CD4-positive, alpha-beta T cell treated with Interleukin-4 for 4 hours (primary cell): ENCODE measurements around the gene ZNF619.
"Not testable (repeated sequence)": the region's sequence is repeated elsewhere in the genome, so short reads cannot be mapped to it uniquely, and the experiment has no call there.

Source experiments
- DNase-seq: peaks from one replicate; pipeline ENCODE4 v3.0.0-alpha.2; 2020

Gene ZNF619

GRCh38 chr3:40476478-40477470 is at the start of gene ZNF619:
ZNF619 (plus strand) TSS chr3:40477122; CDS start chr3:40477980, 858 bp downstream.
- DNase-seq, result peak; percentile 72

DNA sequence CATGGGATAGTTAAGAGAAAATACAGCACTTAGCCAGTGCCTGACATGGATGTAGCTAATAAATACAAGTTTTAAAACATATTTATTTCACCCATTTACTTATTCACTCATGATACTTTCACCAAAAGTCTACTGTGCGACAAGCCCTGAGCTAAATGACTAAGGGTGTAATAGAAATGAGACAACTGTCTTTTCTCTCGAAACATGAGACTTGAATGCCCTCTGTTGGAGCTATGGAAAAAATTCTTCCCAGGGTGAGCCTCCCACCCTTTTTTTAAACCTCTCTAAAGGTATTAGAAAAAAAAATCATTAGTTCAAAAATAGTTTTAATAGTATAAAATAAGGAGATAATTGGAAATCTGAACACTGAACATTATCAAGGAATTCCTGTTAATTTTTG is 44.1 kb upstream of the ZNF619 start:
- no peak for DNase-seq

- no peak for DNase-seq
These were observed 39.0 kb upstream of the ZNF619 start for GRCh38 chr3:40437889-40438288.

DNA sequence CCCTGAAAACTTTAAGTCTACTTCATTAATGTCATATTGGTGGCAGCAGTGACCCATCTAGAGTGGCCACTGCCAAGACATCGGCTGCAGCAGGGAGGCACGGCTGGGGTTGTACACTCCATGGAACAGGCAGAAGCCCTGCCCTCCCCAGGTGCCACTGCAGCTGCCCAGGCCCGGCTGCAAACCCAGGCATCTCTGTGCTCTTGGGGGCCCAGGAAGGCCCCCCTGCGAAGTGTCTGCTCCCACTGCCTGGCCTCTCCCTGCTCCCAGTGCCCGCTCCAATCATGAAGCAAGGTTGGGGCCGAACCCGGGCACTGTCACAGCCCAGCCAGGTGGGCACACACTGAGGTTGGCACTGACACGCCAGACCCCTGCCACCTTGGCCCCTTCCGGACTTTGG is 31.9 kb upstream of the ZNF619 start:
- no peak for DNase-seq

DNA sequence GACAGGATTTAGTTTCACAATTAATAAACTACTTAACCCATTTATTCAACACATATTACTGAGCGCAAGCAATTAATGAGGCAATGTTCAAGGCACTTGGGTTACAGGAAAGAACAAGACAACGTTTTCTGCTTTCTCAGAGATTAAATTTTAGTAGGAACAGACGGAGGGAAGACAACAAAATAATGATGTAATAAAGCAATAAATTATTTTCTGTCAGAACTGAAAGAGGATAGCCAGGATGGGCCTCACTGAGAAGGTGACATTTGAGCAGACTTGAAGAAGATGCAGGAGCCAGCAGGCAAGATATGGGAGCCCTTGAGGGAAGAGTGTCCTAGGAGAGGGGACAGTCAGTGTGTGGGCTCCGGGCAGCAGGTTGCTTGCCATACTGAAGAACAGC is 31.0 kb upstream of the ZNF619 start:
- DNase-seq, result no peak

- no peak for DNase-seq
These were observed 26.5 kb upstream of the ZNF619 start for GRCh38 chr3:40450438-40450837.

DNA sequence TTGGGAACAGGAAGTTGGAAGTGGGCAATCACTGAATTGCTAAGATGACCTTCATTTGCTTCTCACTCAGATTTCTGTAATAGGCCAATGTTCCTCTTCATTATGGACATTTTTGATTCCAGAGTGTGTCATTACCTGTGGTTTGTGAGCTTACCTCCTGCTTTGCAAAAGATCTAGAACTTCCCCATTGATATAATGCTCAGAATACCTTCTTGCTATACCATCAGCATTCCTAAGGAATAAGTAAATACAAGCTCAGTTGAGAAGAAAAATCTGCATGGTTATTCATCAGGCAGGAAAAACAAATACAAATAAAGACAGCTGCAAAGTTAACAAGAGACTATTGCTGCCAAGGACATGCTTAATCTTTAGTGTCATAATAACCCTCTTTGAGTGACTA is 25.4 kb upstream of the ZNF619 start:
- no peak for DNase-seq

DNA sequence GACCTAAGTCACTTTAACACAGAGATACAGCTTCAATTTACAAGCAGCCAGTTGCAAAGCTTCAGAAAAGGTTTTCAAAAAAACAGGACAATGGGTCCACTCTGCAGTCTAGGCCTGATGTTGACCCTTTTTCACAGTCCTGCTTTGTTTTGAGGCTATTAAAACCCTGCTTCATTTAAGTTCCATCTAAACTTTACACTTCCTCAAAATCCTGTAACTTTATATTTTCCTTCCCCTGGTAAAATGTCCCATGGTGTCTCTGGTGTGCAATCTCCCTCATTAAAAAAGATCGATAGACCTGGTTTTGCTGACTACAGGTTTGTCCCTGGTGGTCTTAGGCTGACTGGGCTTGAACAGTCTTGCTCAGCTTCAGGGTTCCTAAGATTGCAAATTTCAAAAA is 24.9 kb upstream of the ZNF619 start:
- no peak for DNase-seq

DNA sequence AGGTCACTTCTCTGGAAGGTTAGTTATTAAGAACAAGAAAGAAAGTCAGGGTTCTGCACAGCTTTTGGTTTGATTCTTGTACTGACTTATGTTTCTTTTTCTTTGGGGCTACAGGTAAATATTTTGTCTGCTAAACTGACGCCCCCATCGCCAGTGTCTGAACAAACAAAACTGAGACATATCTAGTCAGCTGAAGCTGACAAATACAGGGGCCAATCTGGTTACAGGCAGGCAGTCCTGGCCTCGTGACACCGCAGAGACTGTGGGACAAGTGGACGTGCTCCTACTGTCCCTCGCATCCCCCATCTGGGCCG is 24.4 kb upstream of the ZNF619 start:
- no peak for DNase-seq

DNA sequence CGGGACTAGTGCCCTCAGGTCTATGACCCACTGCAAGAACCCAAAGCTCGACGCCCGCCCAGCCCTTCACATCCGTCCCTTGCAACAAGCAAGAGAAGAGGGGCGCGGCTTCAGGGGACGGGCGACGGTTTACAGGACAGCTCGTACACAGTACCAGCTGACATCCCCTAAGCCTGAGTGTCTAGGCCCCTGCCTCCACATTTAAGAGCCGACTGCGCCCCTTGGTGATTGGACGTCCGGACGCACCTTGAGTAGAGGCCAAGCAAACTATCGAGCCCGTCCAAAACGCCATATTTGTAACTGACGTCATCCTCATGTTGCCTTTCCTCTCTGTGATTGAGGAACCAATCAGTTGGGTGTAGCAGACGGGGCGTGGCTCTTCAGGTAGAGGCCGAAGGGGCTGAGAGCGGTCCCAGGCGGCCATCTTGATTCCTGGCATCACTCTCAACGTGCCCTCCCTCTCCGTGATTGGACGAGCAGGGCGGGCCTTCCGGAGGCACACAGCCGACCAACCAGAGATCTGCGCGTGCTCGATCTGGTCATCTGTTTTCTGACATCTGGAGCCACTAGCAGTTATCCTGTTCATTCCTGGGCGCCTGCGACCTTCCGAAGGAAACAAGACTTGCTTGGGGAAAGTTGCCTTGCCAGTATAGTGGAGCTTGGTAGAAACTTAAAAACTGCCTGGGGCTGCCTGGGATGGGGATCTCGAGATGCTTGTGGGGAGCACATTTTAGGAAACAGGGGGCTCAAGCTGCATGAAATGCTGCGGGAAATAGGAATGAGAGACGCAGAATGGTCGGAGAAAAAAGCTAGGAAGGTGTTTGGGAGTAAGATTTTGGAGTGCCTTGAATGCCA is 23.8 kb upstream of the ZNF619 start:
- peak; percentile 97 for DNase-seq

- DNase-seq, result no peak
These were observed 23.0 kb upstream of the ZNF619 start for GRCh38 chr3:40453933-40454332.

GRCh38 chr3:40455328-40455727 is 21.6 kb upstream of the ZNF619 start:
- no peak for DNase-seq

DNA sequence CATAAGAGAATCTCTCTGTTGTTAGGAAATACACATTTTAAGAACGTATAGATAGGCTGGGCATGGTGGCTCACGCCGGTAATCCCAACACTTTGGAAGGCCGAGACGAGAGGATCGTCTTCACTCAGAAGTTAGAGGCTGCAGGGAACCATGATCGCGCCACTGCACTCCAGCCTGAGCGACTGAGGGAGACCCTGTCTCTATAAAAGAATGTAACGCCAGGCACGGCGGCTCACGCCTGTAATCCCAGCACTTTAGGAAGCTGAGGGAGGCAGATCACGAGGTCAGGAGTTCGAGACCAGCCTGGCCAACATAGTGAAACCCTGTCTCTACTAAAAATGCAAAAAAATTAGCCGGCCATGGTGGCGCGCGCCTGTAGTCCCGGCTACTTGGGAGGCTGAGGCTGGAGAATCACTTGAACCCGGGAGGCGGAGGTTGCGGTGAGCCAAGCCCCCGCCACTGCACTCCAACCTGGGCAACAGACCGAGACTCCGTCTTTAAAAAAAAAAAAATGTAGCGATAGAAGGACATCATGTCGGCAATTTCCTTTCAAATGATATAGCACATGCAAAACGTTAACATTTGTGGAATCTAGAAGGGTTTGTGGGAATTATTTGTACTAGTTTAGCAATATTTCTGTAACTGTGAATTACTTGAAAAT is 20.5 kb upstream of the ZNF619 start:
- no peak for DNase-seq

DNA sequence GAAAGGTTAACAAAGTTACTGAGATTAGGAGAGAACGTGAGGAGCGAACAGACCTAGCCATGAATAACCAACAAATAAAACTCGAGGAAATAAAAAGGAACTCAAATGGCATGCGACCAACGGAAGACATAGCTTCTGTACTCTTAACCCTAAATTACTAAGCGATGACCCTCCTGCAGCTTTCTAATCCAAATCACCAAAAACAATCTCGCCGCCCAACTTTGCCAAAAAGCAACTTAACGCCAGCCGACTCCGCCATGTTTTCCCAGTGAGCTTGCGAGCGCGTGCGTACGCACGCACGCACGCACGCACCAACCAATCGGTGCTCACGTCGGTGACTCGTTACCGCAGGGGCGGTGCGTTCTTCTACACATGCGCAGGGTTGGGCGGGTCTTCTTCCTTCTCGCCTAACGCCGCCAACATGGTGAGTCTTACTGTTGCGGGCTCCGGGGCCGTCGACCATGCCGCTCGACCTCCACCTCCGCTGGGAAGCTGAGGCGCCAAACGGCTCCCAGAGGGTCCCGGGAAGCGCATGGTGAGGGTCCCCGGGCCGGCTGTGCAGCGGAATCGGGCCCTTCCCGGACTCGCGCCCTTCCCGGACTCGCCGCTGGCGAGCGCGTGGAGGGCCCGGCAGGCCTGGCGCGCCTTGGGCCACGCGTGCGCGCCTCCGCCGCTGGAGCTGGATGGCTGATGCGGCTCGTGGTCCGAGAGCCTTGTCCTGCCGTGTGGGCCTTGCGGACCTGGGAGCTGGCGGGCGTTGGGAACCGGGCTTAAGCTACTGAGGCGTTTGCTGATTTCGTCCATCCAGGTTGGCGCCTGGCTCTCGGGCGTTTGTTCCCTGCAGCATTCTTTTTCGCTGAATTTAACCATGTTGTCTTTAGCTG is 19.7 kb upstream of the ZNF619 start, which contains the start of gene RPL14:
Gene RPL14 (plus strand): TSS at position 400 of the 884 bp plus-strand sequence. CDS start 133 bp downstream, at position 533.
- DNase-seq, result peak; percentile 95

- DNase-seq, result no peak
These were observed 18.4 kb upstream of the ZNF619 start for GRCh38 chr3:40458473-40458872.

- not testable (repeated sequence) for DNase-seq
These were observed 16.4 kb upstream of the ZNF619 start for GRCh38 chr3:40460481-40460880.

DNA sequence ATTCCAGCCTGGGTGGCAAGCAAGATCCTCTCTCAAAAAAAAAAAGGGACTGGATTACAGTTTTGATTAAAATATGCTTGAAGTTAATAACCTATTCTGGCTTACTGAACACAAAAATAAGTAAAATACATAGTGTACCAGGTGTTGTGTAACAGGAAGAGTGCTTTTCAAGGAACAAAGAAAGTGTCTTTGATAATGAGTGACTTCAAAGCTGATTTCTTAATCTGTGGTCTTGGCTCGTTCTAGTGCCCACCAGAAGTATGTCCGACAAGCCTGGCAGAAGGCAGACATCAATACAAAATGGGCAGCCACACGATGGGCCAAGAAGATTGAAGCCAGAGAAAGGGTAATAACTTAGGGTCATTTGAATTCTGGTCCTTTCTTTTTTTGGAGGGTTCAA is 15.8 kb upstream of the ZNF619 start:
- DNase-seq, result no peak

DNA sequence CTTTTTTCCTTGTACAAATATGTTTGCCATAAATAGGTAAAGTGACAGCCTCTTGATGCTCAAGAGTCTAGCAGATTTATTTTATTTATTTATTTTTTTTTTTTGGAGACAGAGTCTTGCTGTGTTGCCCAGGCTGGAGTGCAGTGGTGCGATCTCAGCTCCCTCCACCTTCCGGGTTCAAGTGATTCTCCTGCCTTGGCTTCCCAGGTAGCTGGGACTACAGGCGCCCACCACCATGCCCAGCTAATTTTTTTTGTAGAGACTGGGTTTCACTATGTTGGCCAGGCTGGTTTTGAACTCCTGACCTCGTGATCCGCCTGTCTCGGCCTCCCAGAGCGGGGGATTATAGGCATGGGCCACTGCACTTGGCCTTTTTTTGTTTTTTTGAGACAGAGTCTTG is 14.1 kb upstream of the ZNF619 start:
- DNase-seq, result not testable (repeated sequence)

DNA sequence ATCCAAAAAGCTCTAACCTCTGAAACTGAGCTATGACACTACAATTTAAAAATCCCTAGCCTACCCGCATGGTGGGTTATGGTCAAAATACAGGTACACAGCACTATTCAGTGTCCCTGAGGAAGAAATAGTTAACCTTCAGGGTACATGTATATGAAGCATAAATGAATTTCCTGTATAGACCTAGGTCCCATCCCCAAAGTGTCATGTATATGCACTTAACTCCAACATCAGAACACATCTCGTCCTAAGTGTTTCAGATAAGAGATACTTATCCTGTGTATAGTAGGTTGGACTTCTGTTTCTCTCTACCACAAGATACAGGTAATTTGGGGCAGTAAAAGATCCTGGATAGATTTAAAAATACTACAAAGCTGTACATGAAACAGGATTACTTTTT is 13.3 kb upstream of the ZNF619 start:
- DNase-seq, result no peak

DNA sequence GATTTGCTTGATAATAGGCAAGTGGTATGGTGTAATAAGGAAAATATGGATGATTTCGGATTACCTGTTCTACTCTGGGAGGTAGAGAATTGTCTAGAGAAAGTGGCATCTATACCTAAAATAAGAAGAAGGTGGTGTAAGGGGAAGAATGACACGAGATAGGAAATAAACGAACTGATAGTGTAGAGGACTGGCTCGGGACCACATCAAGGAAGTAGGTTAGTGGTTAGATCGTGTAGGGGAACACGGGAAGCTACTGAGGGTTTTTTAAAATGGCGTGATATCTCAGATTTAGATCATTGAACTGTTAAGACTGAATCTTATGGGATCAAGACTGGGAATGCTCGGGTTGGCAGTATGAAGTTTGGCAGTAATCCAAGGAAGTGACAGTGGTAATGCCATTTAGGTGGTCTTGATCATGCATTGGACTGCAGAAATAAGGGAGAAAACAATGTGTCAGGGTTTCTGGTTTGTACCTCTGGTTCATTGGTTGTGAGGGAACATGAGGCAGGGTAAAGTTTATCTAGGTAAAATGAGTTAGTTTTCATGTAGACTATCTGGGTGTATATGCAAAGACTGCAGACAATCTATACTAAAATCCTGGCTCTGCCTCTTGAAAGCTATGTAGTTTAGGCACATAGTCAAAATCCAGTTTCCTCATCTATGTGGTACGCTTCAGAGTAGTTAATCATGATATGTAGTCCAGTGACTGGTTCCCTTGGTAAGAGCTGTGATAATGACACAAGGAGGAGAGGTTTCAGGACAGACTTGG is 12.4 kb upstream of the ZNF619 start:
- DNase-seq, result peak; percentile 31

GRCh38 chr3:40465111-40465407 is 11.9 kb upstream of the ZNF619 start:
- no peak for DNase-seq

DNA sequence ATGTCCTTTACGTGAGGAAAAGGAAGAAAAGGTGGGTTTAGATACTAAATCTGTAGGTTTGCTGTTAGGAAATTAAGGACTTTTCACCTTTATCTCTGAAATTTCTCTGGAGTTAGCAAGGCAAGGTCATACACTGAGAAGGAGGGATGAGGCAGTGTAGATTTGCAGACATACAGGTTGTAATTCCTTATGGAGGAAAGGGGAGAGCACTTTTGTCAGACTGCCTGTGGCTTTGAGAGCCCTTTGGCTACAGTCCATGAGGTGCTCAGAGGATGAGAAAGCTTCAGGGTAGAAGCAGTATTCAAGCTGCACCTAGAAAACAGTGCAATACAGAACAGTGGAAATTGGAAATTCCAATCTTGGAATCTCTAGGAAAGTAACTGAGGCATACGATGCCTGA is 11.5 kb upstream of the ZNF619 start:
- DNase-seq, result no peak
